ENCODE results near the gene CTNND2.

CTNND2 gene

GRCh38 chr5:11719888-11720481 is 184.3 kb downstream of the CTNND2 start:
- peak; percentile 41 for TF ChIP-seq CTCF (IDR thresholded peaks at IDR 0.05; ENCODE audit: insufficient read depth, low read length, poor library complexity, severe bottlenecking)
- no peaks in the 10 kb centered on the region for H3K36me3 ChIP-seq (ENCODE audit: control insufficient read depth, insufficient read depth, low read length)
- DNase-seq (ENCODE audit: extremely low read depth, insufficient read length), result no peak
- no peaks in the 10 kb centered on the region for H3K27me3 ChIP-seq (replicated peaks; ENCODE audit: control insufficient read depth, insufficient read depth, low read length)
- no peak overlapping the region for H3K4me3 ChIP-seq (replicated peaks; ENCODE audit: low read depth, low read length)

GRCh38 chr5:11715461-11716196 is 188.6 kb downstream of the CTNND2 start:
- Histone ChIP-seq H3K27me3 (replicated peaks; ENCODE audit: control insufficient read depth, insufficient read depth, low read length) (no peaks in the 10 kb centered on the region), H3K4me3 (replicated peaks; ENCODE audit: low read depth, low read length) (no peak overlapping the region), H3K36me3 (ENCODE audit: control insufficient read depth, insufficient read depth, low read length) (no peaks in the 10 kb centered on the region)
- no peak for DNase-seq (ENCODE audit: extremely low read depth, insufficient read length)
- TF ChIP-seq CTCF (IDR thresholded peaks at IDR 0.05; ENCODE audit: insufficient read depth, low read length, poor library complexity, severe bottlenecking), result no peak

GRCh38 chr5:11711932-11712331 is 192.3 kb downstream of the CTNND2 start:
- DNase-seq (ENCODE audit: extremely low read depth, insufficient read length), result no peak
- TF ChIP-seq CTCF (IDR thresholded peaks at IDR 0.05; ENCODE audit: insufficient read depth, low read length, poor library complexity, severe bottlenecking), result no peak
- Histone ChIP-seq H3K4me3 (replicated peaks; ENCODE audit: low read depth, low read length) (no peak overlapping the region), H3K36me3 (ENCODE audit: control insufficient read depth, insufficient read depth, low read length) (no peaks in the 10 kb centered on the region), H3K27me3 (replicated peaks; ENCODE audit: control insufficient read depth, insufficient read depth, low read length) (no peaks in the 10 kb centered on the region)

GRCh38 chr5:11709021-11709420 is 195.2 kb downstream of the CTNND2 start:
- Histone ChIP-seq H3K36me3 (ENCODE audit: control insufficient read depth, insufficient read depth, low read length) (no peaks in the 10 kb centered on the region), H3K4me3 (replicated peaks; ENCODE audit: low read depth, low read length) (no peak overlapping the region), H3K27me3 (replicated peaks; ENCODE audit: control insufficient read depth, insufficient read depth, low read length) (no peaks in the 10 kb centered on the region)
- TF ChIP-seq CTCF (IDR thresholded peaks at IDR 0.05; ENCODE audit: insufficient read depth, low read length, poor library complexity, severe bottlenecking), result no peak
- no peak for DNase-seq (ENCODE audit: extremely low read depth, insufficient read length)

GRCh38 chr5:11704916-11705315 is 199.3 kb downstream of the CTNND2 start:
- DNase-seq (ENCODE audit: extremely low read depth, insufficient read length), result no peak
- no peak for TF ChIP-seq CTCF (IDR thresholded peaks at IDR 0.05; ENCODE audit: insufficient read depth, low read length, poor library complexity, severe bottlenecking)
- H3K36me3 ChIP-seq (ENCODE audit: control insufficient read depth, insufficient read depth, low read length), result no peaks in the 10 kb centered on the region
- H3K27me3 ChIP-seq (replicated peaks; ENCODE audit: control insufficient read depth, insufficient read depth, low read length), result no peaks in the 10 kb centered on the region
- H3K4me3 ChIP-seq (replicated peaks; ENCODE audit: low read depth, low read length), result no peak overlapping the region
